Breast epithelium (tissue), 4 donors: ENCODE measurements around the gene ATL1. TPM values are rescaled to one million over a fixed set of nuclear protein-coding genes. Genes with fewer than 3 reads are reported as not detected.

Source experiments
- DNase-seq, 2 donors: peaks; one replicate each; pipeline ENCODE4 v3.0.0-alpha.2; 2019; ENCODE audit warnings: low spot score in 2 of 2
- H3K27ac ChIP-seq, 2 donors: fragments of 200-600 bp; sonication (generic) in 1 of 2; one replicate each; pipeline ENCODE4 v1.5.1; 2016 to 2019; ENCODE audit warnings: mild to moderate bottlenecking in 1 of 2
- H3K27me3 ChIP-seq, 2 donors: fragments of 200-600 bp; sonication (generic) in 1 of 2; one replicate each; pipeline versions ENCODE4 v1.5.1 to v1.6.0; 2017 to 2019; ENCODE audit warnings: control low read depth in 1 of 2, mild to moderate bottlenecking in 1 of 2
- H3K36me3 ChIP-seq: fragments of 200-600 bp; one replicate; pipeline ENCODE4 v1.5.1; 2019
- H3K4me1 ChIP-seq, 2 donors: fragments of 200-600 bp; sonication (generic); one replicate each; pipeline ENCODE4 v1.5.1; 2016 to 2019; ENCODE audit warnings: control low read depth in 1 of 2
- H3K4me3 ChIP-seq, 3 donors: fragments of 200-600 bp; sonication (generic); 1 replicate in 2 of 3; 2 replicates in 1 of 3; pipeline ENCODE4 v1.5.1; 2016 to 2019; ENCODE audit warnings: mild to moderate bottlenecking in 3 of 3, moderate library complexity in 2 of 3
- H3K9me3 ChIP-seq, 2 donors: fragments of 200-600 bp; sonication (generic) in 1 of 2; one replicate each; pipeline ENCODE4 v1.5.1; 2016 to 2019; ENCODE audit warnings: control low read depth in 1 of 2
- CTCF ChIP-seq, 3 donors: fragments of 450-650 bp; IDR thresholded peaks; one replicate each; pipeline ENCODE4 v1.5.1; 2016 to 2017; ENCODE audit warnings: antibody characterized with exemption in 3 of 3, mild to moderate bottlenecking in 3 of 3, moderate library complexity in 3 of 3
- POLR2A ChIP-seq: fragments of 450-650 bp; IDR thresholded peaks from one replicate; pipeline ENCODE4 v1.6.1; 2016; ENCODE audit warnings: antibody characterized with exemption, mild to moderate bottlenecking, moderate library complexity
- POLR2AphosphoS5 ChIP-seq, 3 donors: sonication (generic); formaldehyde crosslinking; IDR thresholded peaks; one replicate each; pipeline ENCODE4 v1.6.1; 2017; ENCODE audit warnings: antibody characterized with exemption in 3 of 3
- intact Hi-C: fragments of 100-400 bp; cut with DNase I; formaldehyde crosslinking; loops from one replicate; pipeline ENCODE4 v1.15.1; 2023; ENCODE audit warnings: low total_unique reads
- total RNA-seq, 3 donors: library from RNA; depleted of rRNA; stranded (reverse); fragments of >200 nt; gene quantifications; one replicate each; pipeline ENCODE4 v1.1.0, GENCODE V29; 2016

Gene ATL1
- total RNA-seq, 3 donors from 2014 or later, result 10.4 to 23.7 (median 22.0) TPM

- TF ChIP-seq POLR2AphosphoS5 (IDR thresholded peaks at IDR 0.05) (peak in 2 of 3 donors; percentile 35 to 39), POLR2A (peak; percentile 21), CTCF (IDR thresholded peaks at IDR 0.05) (no peak)
- intact Hi-C loops, result no loop called here
Measured at GRCh38 chr14:50560931-50561285, 963 bp downstream of the ATL1 start.

GRCh38 chr14:50562841-50563240 lies 2.9 kb downstream of the ATL1 start:
- Histone ChIP-seq H3K4me1 (no peaks in the 10 kb centered on the region), H3K9me3 (no peaks in the 10 kb centered on the region), H3K4me3 (no peak overlapping the region), H3K27ac (no peak overlapping the region), H3K27me3 (no peaks in the 10 kb centered on the region), H3K36me3 (no peaks in the 10 kb centered on the region)
- intact Hi-C loops, result no loop called here
- no peak for DNase-seq
- TF ChIP-seq POLR2A, result no peak
- no peak for TF ChIP-seq POLR2AphosphoS5 (IDR thresholded peaks at IDR 0.05)
- no peak for TF ChIP-seq CTCF (IDR thresholded peaks at IDR 0.05)

More at GRCh38 chr14:50560931-50561285, 963 bp downstream of the ATL1 start:
- no peaks in the 10 kb centered on the region for H3K9me3 ChIP-seq
- peak overlapping the region; percentile 67 to 82 (median 75) for H3K4me3 ChIP-seq
- peak; percentile 77 to 81 for DNase-seq
- H3K27me3 ChIP-seq, result no peaks in the 10 kb centered on the region
- H3K4me1 ChIP-seq, result no peaks in the 10 kb centered on the region
- no peaks in the 10 kb centered on the region for H3K36me3 ChIP-seq
- H3K27ac ChIP-seq, result peak overlapping the region; percentile 85 to 88

GRCh38 chr14:50569714-50570274 lies 9.8 kb downstream of the ATL1 start:
- intact Hi-C loops, result no loop called here
- Histone ChIP-seq H3K27ac (no peak overlapping the region), H3K27me3 (no peaks in the 10 kb centered on the region), H3K4me1 (no peaks in the 10 kb centered on the region), H3K9me3 (peaks cover 21 to 36% of the 10 kb centered on the region in 2 donors), H3K4me3 (no peak overlapping the region), H3K36me3 (no peaks in the 10 kb centered on the region)
- TF ChIP-seq CTCF (IDR thresholded peaks at IDR 0.05) (no peak), POLR2A (no peak), POLR2AphosphoS5 (IDR thresholded peaks at IDR 0.05) (no peak)
- DNase-seq, result no peak

GRCh38 chr14:50573862-50574261 lies 13.9 kb downstream of the ATL1 start:
- no peak overlapping the region for H3K4me3 ChIP-seq
- no peaks in the 10 kb centered on the region for H3K27me3 ChIP-seq
- H3K36me3 ChIP-seq, result no peaks in the 10 kb centered on the region
- intact Hi-C loops, result no loop called here
- no peak for DNase-seq
- H3K4me1 ChIP-seq, result no peaks in the 10 kb centered on the region
- no peak overlapping the region for H3K27ac ChIP-seq
- no peak for TF ChIP-seq POLR2A
- TF ChIP-seq CTCF (IDR thresholded peaks at IDR 0.05), result no peak
- TF ChIP-seq POLR2AphosphoS5 (IDR thresholded peaks at IDR 0.05), result no peak
- H3K9me3 ChIP-seq, result peaks cover 16 to 36% of the 10 kb centered on the region in 2 donors

GRCh38 chr14:50575769-50576168 lies 15.8 kb downstream of the ATL1 start:
- H3K9me3 ChIP-seq, result peaks cover 0 to 16% of the 10 kb centered on the region in 2 donors
- intact Hi-C loops, result no loop called here
- no peak for TF ChIP-seq POLR2A
- no peak for TF ChIP-seq POLR2AphosphoS5 (IDR thresholded peaks at IDR 0.05)
- TF ChIP-seq CTCF (IDR thresholded peaks at IDR 0.05), result no peak
- DNase-seq, result no peak
- no peaks in the 10 kb centered on the region for H3K4me1 ChIP-seq
- no peaks in the 10 kb centered on the region for H3K27me3 ChIP-seq
- no peaks in the 10 kb centered on the region for H3K36me3 ChIP-seq
- no peak overlapping the region for H3K4me3 ChIP-seq
- H3K27ac ChIP-seq, result no peak overlapping the region
